AG09309 (cell line): Measurements from ENCODE around the gene DIPK1C.

Experiments
- DNase-seq: peaks from one replicate; pipeline ENCODE4 v3.0.0-alpha.2; 2010; ENCODE audit warnings: low read depth
- H3K4me3 ChIP-seq: 2 replicates; pipeline ENCODE4 v1.5.1; 2011; ENCODE audit warnings: mild to moderate bottlenecking, low read depth, low read length, moderate library complexity; ENCODE audit not compliant: control insufficient read depth
- CTCF ChIP-seq: IDR thresholded peaks from 2 replicates; pipeline ENCODE4 v1.5.1; 2011; ENCODE audit warnings: mild to moderate bottlenecking, low read depth, low read length, inconsistent platforms; ENCODE audit not compliant: insufficient read depth, control insufficient read depth; ENCODE audit errors: missing control alignments

DIPK1C gene

DNA sequence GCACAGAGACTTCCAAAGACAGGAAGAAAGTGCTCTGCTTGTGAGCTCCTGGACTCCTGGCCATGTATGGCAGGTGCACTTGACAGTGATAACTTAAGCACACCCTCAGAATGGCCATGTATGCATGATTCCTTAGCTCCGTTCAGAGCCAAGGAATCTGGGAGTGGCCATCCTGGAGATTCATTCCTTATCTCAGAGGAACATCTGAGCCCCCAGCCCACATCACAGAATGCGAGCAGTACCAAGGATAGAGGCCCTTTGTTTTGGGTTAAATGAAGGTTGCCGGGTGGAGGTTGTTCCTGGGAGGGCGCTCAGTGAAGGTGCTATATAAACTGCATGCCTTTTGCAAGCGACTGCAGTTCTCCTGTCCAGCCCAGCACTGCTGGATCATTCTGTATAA, 26.9 kb downstream of the DIPK1C start:
- no peak for TF ChIP-seq CTCF
- DNase-seq: no peak
- no peak overlapping the region for H3K4me3 ChIP-seq

- no peak for DNase-seq
- H3K4me3 ChIP-seq: no peak overlapping the region
- TF ChIP-seq CTCF: no peak
These were observed 28.0 kb downstream of the DIPK1C start for GRCh38 chr18:74429096-74429495.

DNA sequence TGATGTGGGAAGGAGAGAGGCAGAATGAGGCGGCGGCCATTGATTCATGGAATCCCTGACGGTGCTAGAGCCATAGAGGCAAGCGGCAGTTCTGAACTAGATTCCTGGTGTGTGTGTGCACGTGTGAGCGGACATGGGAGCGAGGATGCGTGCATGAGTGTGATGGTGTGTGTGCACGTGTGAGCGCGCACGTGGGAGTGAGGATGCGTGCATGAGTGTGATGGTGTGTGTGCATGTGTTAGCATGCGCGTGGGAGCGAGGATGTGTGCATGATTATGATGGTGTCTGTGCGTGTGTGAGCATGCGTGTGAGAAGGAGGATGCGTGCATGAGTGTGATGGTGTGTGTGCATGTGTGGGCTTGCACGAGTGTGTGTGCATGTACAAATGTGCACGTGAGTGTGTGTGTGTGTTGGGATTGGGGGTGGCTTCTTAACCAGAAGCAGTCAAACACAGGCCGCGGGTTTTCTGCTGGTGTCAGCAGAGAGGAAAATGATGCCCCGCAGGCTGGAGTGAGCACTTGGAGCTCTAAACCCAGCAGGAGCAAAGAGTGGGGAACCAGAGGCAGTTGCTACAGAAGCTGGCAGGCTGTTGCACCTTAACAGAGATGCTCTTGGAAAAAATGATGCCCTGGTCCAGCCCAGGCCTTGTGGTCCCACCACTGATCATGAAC, 29.5 kb downstream of the DIPK1C start:
- no peak for DNase-seq
- H3K4me3 ChIP-seq: no peak overlapping the region
- no peak for TF ChIP-seq CTCF

DNA sequence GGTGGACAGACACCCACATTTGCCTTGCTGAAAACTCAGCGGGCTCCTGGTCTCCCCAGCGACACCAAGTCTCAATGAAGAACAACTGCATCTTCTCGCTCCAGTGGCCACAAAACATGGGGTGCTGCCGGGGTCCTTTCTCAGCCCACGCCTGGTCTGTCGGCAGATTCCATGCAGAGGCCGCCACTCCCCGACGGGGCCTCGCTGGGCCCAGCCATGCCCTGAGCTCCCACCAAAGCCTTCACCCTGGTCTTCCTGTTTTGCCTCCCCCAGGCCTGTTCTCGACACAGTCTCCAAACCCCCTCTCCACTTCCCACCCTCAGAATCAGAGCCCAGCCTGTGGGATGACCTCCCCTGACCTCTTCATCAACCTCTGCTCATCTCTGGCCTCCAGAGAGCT, 31.2 kb downstream of the DIPK1C start:
- TF ChIP-seq CTCF: no peak
- H3K4me3 ChIP-seq: no peak overlapping the region
- DNase-seq: no peak

DNA sequence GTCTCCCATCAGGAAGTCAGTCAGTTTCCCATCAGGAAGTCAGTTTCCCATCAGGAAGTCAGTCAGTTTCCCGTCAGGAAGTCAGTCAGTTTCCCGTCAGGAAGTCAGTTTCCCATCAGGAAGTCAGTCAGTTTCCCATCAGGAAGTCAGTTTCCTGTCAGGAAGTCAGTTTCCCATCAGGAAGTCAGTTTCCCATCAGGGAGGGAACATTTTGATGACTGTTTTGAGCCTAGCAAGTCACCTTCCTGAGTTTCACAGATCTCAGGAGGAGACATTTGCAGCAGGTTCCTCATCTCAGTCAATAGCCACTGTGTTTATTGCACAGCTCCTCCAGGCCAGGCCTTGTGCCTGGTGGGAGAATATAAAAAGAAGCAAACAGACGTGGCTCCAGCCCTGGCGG, 31.9 kb downstream of the DIPK1C start:
- no peak for TF ChIP-seq CTCF
- no peak for DNase-seq
- no peak overlapping the region for H3K4me3 ChIP-seq

DNA sequence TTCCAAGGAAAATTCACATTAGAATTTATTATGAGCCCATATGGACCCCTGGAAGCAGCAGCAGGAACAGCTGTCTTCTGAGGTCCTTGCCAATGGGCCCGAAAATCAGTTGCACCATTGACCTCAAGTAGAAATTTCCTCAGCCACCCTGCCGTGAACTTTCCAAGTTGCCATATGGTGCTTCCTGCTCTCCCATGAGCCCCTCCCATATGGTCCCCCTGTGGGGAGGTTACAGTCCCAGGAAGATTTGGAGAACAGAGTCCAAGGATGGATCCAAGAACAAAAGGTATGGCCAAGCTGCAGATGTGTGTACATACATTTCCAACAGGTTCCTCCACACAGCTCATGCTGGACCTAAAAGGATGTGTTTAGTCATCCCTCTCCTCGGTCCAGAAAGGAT, 34.6 kb downstream of the DIPK1C start:
- no peak for DNase-seq
- no peak overlapping the region for H3K4me3 ChIP-seq
- TF ChIP-seq CTCF: no peak

DNA sequence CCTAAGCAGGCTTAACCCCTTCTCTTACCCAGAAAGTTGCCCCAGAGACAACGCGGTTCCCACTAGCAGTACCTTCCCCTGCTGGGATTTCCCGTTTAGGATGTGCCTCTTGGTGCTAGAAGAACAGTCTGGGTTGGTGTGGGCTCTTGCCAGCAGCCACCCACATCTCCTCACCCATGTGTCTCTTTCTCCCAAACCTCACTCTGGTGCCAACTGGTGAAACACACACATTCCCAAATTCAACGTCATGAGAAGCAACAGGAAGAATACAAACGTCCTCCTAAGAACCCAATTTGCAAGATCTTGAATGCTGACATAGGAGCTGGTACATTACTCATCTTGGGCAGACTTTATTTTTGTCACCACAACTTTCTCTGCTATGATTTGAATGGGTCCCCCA, 36.2 kb downstream of the DIPK1C start:
- no peak for TF ChIP-seq CTCF
- H3K4me3 ChIP-seq: no peak overlapping the region
- no peak for DNase-seq
